HCT116 (cell line): ENCODE results near the gene GLOD5. TPM values are rescaled to one million over a fixed set of nuclear protein-coding genes. Genes with fewer than 3 reads are reported as not detected.

Experiments used
- ATAC-seq: fragments of 200-7000 bp; cut with Tn5 transposase; 2 replicates; pipeline ENCODE4 v1.9.1; 2020; ENCODE audit warnings: mild to moderate bottlenecking, moderate library complexity
- BruUV-seq: library from RNA; stranded (reverse); fragments of 400-500 nt; replicated peaks from 2 replicates; lab custom pipeline; 2021; lab: Mats Ljungman, UMichigan
- CTCF ChIA-PET: fragments of 300-600 bp; sonication (Branson Sonifier 250); formaldehyde crosslinking; loops from one replicate; lab custom pipeline; 2021; ENCODE audit warnings: antibody characterized with exemption; lab: Charles Lee
- POLR2A ChIA-PET: fragments of 300-600, 350-600 bp; sonication (Branson Sonifier 250); formaldehyde crosslinking; loops from one replicate; lab custom pipeline; 2021; ENCODE audit warnings: antibody characterized with exemption; lab: Charles Lee
- RAD21 ChIA-PET, 2 experiments: fragments of 300-600 bp; sonication (Branson Sonifier 250); formaldehyde crosslinking; loops; one replicate each; lab custom pipeline; 2023; ENCODE audit warnings: low total read pairs in 2 of 2; ENCODE audit not compliant: uncharacterized antibody in 2 of 2, unreplicated experiment in 2 of 2, low non-redundant PET in 1 of 2; lab: Charles Lee
- DNase-seq: peaks from one replicate; pipeline ENCODE4 v3.0.0-alpha.2; 2010; ENCODE audit warnings: low read depth, low spot score
- H2AFZ ChIP-seq: fragments of 200-600 bp; shearing (Covaris generic), sonication (generic); 2 replicates; pipeline ENCODE4 v1.6.1; 2017; ENCODE audit warnings: low read depth, mixed run types, mixed read lengths, antibody characterized with exemption, low read length; ENCODE audit not compliant: poor library complexity, severe bottlenecking
- H3K27ac ChIP-seq: 2 replicates; pipeline ENCODE4 v1.5.1; 2012; ENCODE audit warnings: low read depth, low read length
- H3K27me3 ChIP-seq: fragments of 200-600 bp; sonication (generic); 2 replicates; pipeline ENCODE4 v1.6.1; 2016; ENCODE audit warnings: mixed run types, low read length, mixed read lengths; ENCODE audit not compliant: insufficient read depth
- H3K36me3 ChIP-seq, 2 experiments: fragments of 200-500 bp in 1 of 2; fragments of 200-600 bp in 1 of 2; sonication (Bioruptor generic) in 1 of 2; sonication (generic) in 1 of 2; 2 replicates each; pipeline versions ENCODE4 v1.5.1 to v1.6.1; 2014 to 2016; ENCODE audit warnings: low read length in 2 of 2, inconsistent platforms in 1 of 2, mixed read lengths in 1 of 2, mixed run types in 1 of 2; ENCODE audit not compliant: insufficient read depth in 2 of 2, control insufficient read depth in 1 of 2
- H3K4me1 ChIP-seq, 2 experiments: fragments of 200-600 bp in 1 of 2; sonication (generic) in 1 of 2; 2 replicates each; pipeline versions ENCODE4 v1.5.1 to v1.6.1; 2012 to 2017; ENCODE audit warnings: low read length in 2 of 2, inconsistent platforms in 1 of 2, mild to moderate bottlenecking in 1 of 2, mixed read lengths in 1 of 2, mixed run types in 1 of 2, moderate library complexity in 1 of 2; ENCODE audit not compliant: insufficient read depth in 2 of 2, control insufficient read depth in 1 of 2
- H3K4me2 ChIP-seq: fragments of 200-600 bp; sonication (generic); 2 replicates; pipeline ENCODE4 v1.6.1; 2017; ENCODE audit warnings: mixed run types, low read length, mixed read lengths
- H3K4me3 ChIP-seq, 2 experiments: fragments of 200-600 bp in 1 of 2; sonication (generic) in 1 of 2; replicated peaks in 1 of 2; 2 replicates each; pipeline ENCODE4 v1.5.1; 2011 to 2016; ENCODE audit warnings: low read length in 2 of 2, control low read depth in 1 of 2, low read depth in 1 of 2, mild to moderate bottlenecking in 1 of 2, mixed read lengths in 1 of 2, mixed run types in 1 of 2
- H3K79me2 ChIP-seq: fragments of 200-600 bp; sonication (generic); 2 replicates; pipeline ENCODE4 v1.6.1; 2017; ENCODE audit warnings: mild to moderate bottlenecking, mixed run types, low read length, moderate library complexity, mixed read lengths; ENCODE audit not compliant: insufficient read depth
- H3K9ac ChIP-seq: fragments of 200-600 bp; sonication (generic); 2 replicates; pipeline ENCODE4 v1.6.1; 2016; ENCODE audit warnings: low read length, mixed read lengths
- H3K9me2 ChIP-seq: fragments of 200-600 bp; sonication (generic), shearing (Covaris generic); 2 replicates; pipeline ENCODE4 v1.6.1; 2017; ENCODE audit warnings: mixed run types, mild to moderate bottlenecking, moderate library complexity; ENCODE audit not compliant: insufficient read depth
- H3K9me3 ChIP-seq, 2 experiments: fragments of 200-500 bp in 1 of 2; fragments of 200-600 bp in 1 of 2; sonication (Bioruptor generic) in 1 of 2; sonication (generic) in 1 of 2; 2 replicates each; pipeline ENCODE4 v1.6.1; 2014 to 2017; ENCODE audit warnings: low read length in 2 of 2, mixed read lengths in 2 of 2, inconsistent platforms in 1 of 2, low read depth in 1 of 2, mild to moderate bottlenecking in 1 of 2, mixed run types in 1 of 2, moderate library complexity in 1 of 2; ENCODE audit not compliant: control insufficient read depth in 1 of 2, insufficient read depth in 1 of 2
- H4K20me1 ChIP-seq: fragments of 200-600 bp; sonication (generic), shearing (Covaris generic); 2 replicates; pipeline ENCODE4 v1.6.1; 2017; ENCODE audit warnings: mixed run types, mild to moderate bottlenecking, moderate library complexity; ENCODE audit not compliant: insufficient read depth
- ATF3 ChIP-seq: IDR thresholded peaks from 2 replicates; pipeline ENCODE4 v1.6.1; 2012
- CBX3 ChIP-seq: IDR thresholded peaks from 2 replicates; pipeline ENCODE4 v1.6.1; 2012; ENCODE audit warnings: low read depth
- CEBPB ChIP-seq: IDR thresholded peaks from 2 replicates; pipeline ENCODE4 v1.6.1; 2012; ENCODE audit warnings: low read depth
- CTCF ChIP-seq, 3 experiments: fragments of 200-600 bp in 1 of 3; sonication (generic) in 1 of 3; IDR thresholded peaks in 2 of 3; conservative IDR thresholded peaks in 1 of 3; 2 replicates each; pipeline ENCODE4 v1.5.1; 2012 to 2017; ENCODE audit warnings: low read depth in 2 of 3, low read length in 2 of 3, antibody characterized with exemption in 1 of 3, borderline replicate concordance in 1 of 3, control low read depth in 1 of 3, mild to moderate bottlenecking in 1 of 3, mixed read lengths in 1 of 3, mixed run types in 1 of 3, moderate library complexity in 1 of 3; ENCODE audit not compliant: insufficient read depth in 1 of 3
- EGR1 ChIP-seq: IDR thresholded peaks from 2 replicates; pipeline ENCODE4 v1.6.1; 2012; ENCODE audit warnings: low read depth
- ELF1 ChIP-seq: IDR thresholded peaks from 2 replicates; pipeline ENCODE4 v1.6.1; 2012; ENCODE audit warnings: low read depth, borderline replicate concordance
- EZH2 ChIP-seq: fragments of 200-600 bp; sonication (generic); IDR thresholded peaks from 2 replicates; pipeline ENCODE4 v1.6.1; 2017; ENCODE audit warnings: antibody characterized with exemption, mixed run types
- EZH2phosphoT487 ChIP-seq: fragments of 200-600 bp; IDR thresholded peaks from 2 replicates; pipeline ENCODE4 v1.6.1; 2018; ENCODE audit warnings: antibody characterized with exemption, borderline replicate concordance
- FOSL1 ChIP-seq: IDR thresholded peaks from 2 replicates; pipeline ENCODE4 v1.6.1; 2012; ENCODE audit warnings: low read depth
- JUND ChIP-seq: IDR thresholded peaks from 2 replicates; pipeline ENCODE4 v1.6.1; 2012
- POLR2A ChIP-seq: IDR thresholded peaks from 2 replicates; pipeline ENCODE4 v1.7.0; 2011; ENCODE audit warnings: borderline replicate concordance; ENCODE audit not compliant: insufficient read depth, insufficient read length; ENCODE audit errors: extremely low read depth
- POLR2AphosphoS5 ChIP-seq: IDR thresholded peaks from 2 replicates; pipeline ENCODE4 v1.6.1; 2011; ENCODE audit warnings: mild to moderate bottlenecking, low read depth, low read length, moderate library complexity
- RAD21 ChIP-seq: IDR thresholded peaks from 2 replicates; pipeline ENCODE4 v1.6.1; 2012; ENCODE audit warnings: low read depth, mild to moderate bottlenecking
- REST ChIP-seq: IDR thresholded peaks from 2 replicates; pipeline ENCODE4 v1.6.1; 2012; ENCODE audit warnings: low read depth
- SP1 ChIP-seq: IDR thresholded peaks from 2 replicates; pipeline ENCODE4 v1.6.1; 2012; ENCODE audit warnings: low read depth
- TCF7L2 ChIP-seq: IDR thresholded peaks from 2 replicates; pipeline ENCODE4 v1.7.0; 2011; ENCODE audit warnings: borderline replicate concordance, inconsistent platforms; ENCODE audit not compliant: insufficient read depth, insufficient read length; ENCODE audit errors: extremely low read depth
- ZNF274 ChIP-seq: fragments of 200-500 bp; sonication (Bioruptor generic); IDR thresholded peaks from 2 replicates; pipeline ENCODE4 v1.6.1; 2014; ENCODE audit warnings: mild to moderate bottlenecking, low read depth, low read length, inconsistent platforms
- intact Hi-C: fragments of 100-400 bp; cut with micrococcal nuclease; formaldehyde crosslinking; loops from 2 replicates; pipeline ENCODE4 v1.10.0; 2022
- total RNA-seq: library from RNA; stranded (reverse); gene quantifications from one replicate; pipeline ENCODE4 v1.2.1, GENCODE V29; 2021; ENCODE audit not compliant: unreplicated experiment
- TF ChIP-seq, protein P1 (sequence below): IDR thresholded peaks from 2 replicates; pipeline ENCODE4 v1.6.1; 2012

The GLOD5 gene
- total RNA-seq, 1 experiment from 2014 or later, result not detected

GRCh38 chrX:48798318-48798717 is 36.8 kb downstream of the GLOD5 start (continued):
- TF ChIP-seq, protein P1, sequence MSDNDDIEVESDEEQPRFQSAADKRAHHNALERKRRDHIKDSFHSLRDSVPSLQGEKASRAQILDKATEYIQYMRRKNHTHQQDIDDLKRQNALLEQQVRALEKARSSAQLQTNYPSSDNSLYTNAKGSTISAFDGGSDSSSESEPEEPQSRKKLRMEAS, result no peak
- no peak for TF ChIP-seq CTCF (IDR thresholded peaks at IDR 0.05 in 2 of 3, conservative IDR thresholded peaks at IDR 0.05 in 1 of 3; ENCODE audit: borderline replicate concordance in 1 of 3, insufficient read depth in 1 of 3, low read depth in 2 of 3, low read length in 2 of 3)
- TF ChIP-seq TCF7L2, result no peak
- no peak for TF ChIP-seq CBX3
- no peak for TF ChIP-seq ATF3
- TF ChIP-seq EZH2phosphoT487, result no peak
- no peak for TF ChIP-seq RAD21
- TF ChIP-seq EGR1, result no peak
- no peak for TF ChIP-seq JUND
- no peak for TF ChIP-seq ZNF274
- no peak for TF ChIP-seq SP1
- no peak for TF ChIP-seq CEBPB

DNA sequence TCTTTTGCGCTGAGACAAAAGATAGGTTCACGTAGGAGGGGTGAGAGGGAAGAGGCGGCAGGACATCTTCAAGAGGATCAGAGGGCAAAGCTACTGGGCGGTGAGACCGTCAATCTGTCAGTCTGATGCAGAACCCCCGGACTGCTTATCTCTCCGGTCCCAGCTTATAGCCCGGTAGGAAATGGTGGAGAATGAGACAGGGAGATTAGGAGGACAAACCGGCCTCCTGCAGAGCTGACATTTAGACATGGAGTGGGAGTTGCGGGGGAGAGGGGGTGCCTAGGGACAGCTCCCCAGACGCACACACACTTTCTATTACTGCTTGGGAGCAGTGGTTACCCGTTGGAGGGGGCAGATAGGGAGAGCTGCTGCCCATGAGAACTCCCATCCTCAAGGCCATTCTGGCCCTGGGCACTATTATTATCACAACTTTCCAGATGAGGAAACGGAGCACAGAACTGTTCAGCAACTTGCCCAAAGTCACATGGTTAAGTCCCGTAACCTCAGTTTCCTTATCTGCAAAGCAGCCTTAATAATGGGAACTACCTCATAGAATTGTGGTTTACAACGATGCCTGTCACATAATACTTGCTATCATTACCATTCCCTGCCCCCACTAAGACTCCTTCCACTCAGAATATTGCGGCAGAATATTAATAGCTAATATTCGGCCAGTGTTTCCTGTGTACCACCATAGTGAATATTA is 39.2 kb downstream of the GLOD5 start:
- ChIA-PET CTCF (no interaction called here), POLR2A (interaction anchor here (1.0 to 2.2 kb wide), 3 partner anchors 63 to 202 kb away, joined by 3 to 7 read pairs (median 6); partner anchors contain the start of genes GRIPAP1, PQBP1 and TIMM17B), RAD21 (no interaction called here)
- Histone ChIP-seq H3K9me3 (no peaks in the 10 kb centered on the region), H3K27ac (peak overlapping the region; percentile 76), H3K9ac (peak overlapping the region; percentile 78), H4K20me1 (no peaks in the 10 kb centered on the region), H3K9me2 (no peaks in the 10 kb centered on the region), H3K27me3 (no peaks in the 10 kb centered on the region), H3K4me3 (peak overlapping the region; percentile 72 to 73), H3K4me2 (peak overlapping the region; percentile 84), H3K79me2 (peaks cover 2% of the 10 kb centered on the region; the same call in 1 of the 2 replicates), H3K4me1 (peaks cover 9 to 18% of the 10 kb centered on the region in 2 experiments; a peak in 3 of 4 replicates), H2AFZ (no peak overlapping the region), H3K36me3 (no peaks in the 10 kb centered on the region; a peak in 2 of 4 replicates)
- DNase-seq (no peak), ATAC-seq (no peak)
- intact Hi-C loops, result loop anchor here (10.0 kb wide), 1 partner anchor 94 kb away; the partner anchor contains the start of genes PQBP1 and TIMM17B
- TSS peak; percentile 93 for BruUV-seq
- TF ChIP-seq FOSL1 (no peak), CBX3 (no peak), POLR2AphosphoS5 (no peak), CEBPB (no peak), RAD21 (no peak), JUND (no peak), EGR1 (no peak), TCF7L2 (no peak), REST (no peak), ELF1 (no peak), EZH2 (no peak), POLR2A (no peak), ZNF274 (no peak)
- TF ChIP-seq, protein P1, result no peak
